ENCODE measurements around the gene MORN5.

The MORN5 gene

GRCh38 chr9:122183501-122183900 is 23.8 kb downstream of the MORN5 start:
- TF ChIP-seq CTCF (IDR thresholded peaks at IDR 0.05; ENCODE audit: low read depth, low read length) = no peak
- no peak for DNase-seq (ENCODE audit: extremely low read depth, low read depth)

- TF ChIP-seq CTCF (IDR thresholded peaks at IDR 0.05; ENCODE audit: low read depth, low read length) = no peak
- DNase-seq (ENCODE audit: extremely low read depth, low read depth) = no peak
Observed at GRCh38 chr9:122184551-122184950, 24.8 kb downstream of the MORN5 start.

GRCh38 chr9:122186301-122186700 is 26.6 kb downstream of the MORN5 start:
- TF ChIP-seq CTCF (IDR thresholded peaks at IDR 0.05; ENCODE audit: low read depth, low read length) = no peak
- DNase-seq (ENCODE audit: extremely low read depth, low read depth) = no peak

- no peak for DNase-seq (ENCODE audit: extremely low read depth, low read depth)
- no peak for TF ChIP-seq CTCF (IDR thresholded peaks at IDR 0.05; ENCODE audit: low read depth, low read length)
Observed at GRCh38 chr9:122186777-122187470, 27.2 kb downstream of the MORN5 start.

- no peak for TF ChIP-seq CTCF (IDR thresholded peaks at IDR 0.05; ENCODE audit: low read depth, low read length)
- no peak for DNase-seq (ENCODE audit: extremely low read depth, low read depth)
Observed at GRCh38 chr9:122188369-122188768, 28.7 kb downstream of the MORN5 start.

GRCh38 chr9:122190597-122191381 is 31.1 kb downstream of the MORN5 start:
- DNase-seq (ENCODE audit: extremely low read depth, low read depth) = no peak
- no peak for TF ChIP-seq CTCF (IDR thresholded peaks at IDR 0.05; ENCODE audit: low read depth, low read length)

- no peak for TF ChIP-seq CTCF (IDR thresholded peaks at IDR 0.05; ENCODE audit: low read depth, low read length)
- DNase-seq (ENCODE audit: extremely low read depth, low read depth) = no peak
Observed at GRCh38 chr9:122191584-122191983, 31.9 kb downstream of the MORN5 start.

All from AG09319 (cell line).